Naive thymus-derived CD4-positive, alpha-beta T cell (primary cell): ENCODE results near the gene TP73. TPM values are rescaled to one million over a fixed set of nuclear protein-coding genes. Genes with fewer than 3 reads are reported as not detected.

ENCODE experiments used
- ATAC-seq: fragments of 150-1000 bp; cut with Tn5 transposase; 2 replicates; pipeline ENCODE4 v1.10.0; 2021; ENCODE audit warnings: mild to moderate bottlenecking, moderate library complexity
- CTCF ChIA-PET: fragments of 350-600 bp; sonication (Branson Sonifier 250); formaldehyde crosslinking; loops from one replicate; lab custom pipeline; 2021; ENCODE audit warnings: antibody characterized with exemption; lab: Charles Lee
- POLR2A ChIA-PET: fragments of 350-600 bp; sonication (Branson Sonifier 250); formaldehyde crosslinking; loops from one replicate; lab custom pipeline; 2021; ENCODE audit warnings: antibody characterized with exemption, inconsistent platforms; lab: Charles Lee
- DNase-seq, 9 donors: peaks; one replicate each; pipeline versions ENCODE4 v3.0.0 to v3.0.0-alpha.2; 2020 to 2022; ENCODE audit warnings: mixed read lengths in 1 of 9
- H3K27ac ChIP-seq: one replicate; pipeline ENCODE4 v1.7.0; 2013; ENCODE audit warnings: mild to moderate bottlenecking, low read depth, low read length, moderate library complexity
- H3K27me3 ChIP-seq, 2 donors: one replicate each; pipeline ENCODE4 v1.7.0; 2013; ENCODE audit warnings: low read length in 2 of 2, mild to moderate bottlenecking in 2 of 2, moderate library complexity in 2 of 2; ENCODE audit not compliant: control insufficient read depth in 2 of 2, insufficient read depth in 2 of 2
- H3K36me3 ChIP-seq, 3 experiments: 1 replicate in 2 of 3; 2 replicates in 1 of 3; pipeline ENCODE4 v1.7.0; 2013; ENCODE audit warnings: low read length in 3 of 3, mild to moderate bottlenecking in 3 of 3, moderate library complexity in 1 of 3; ENCODE audit not compliant: insufficient read depth in 3 of 3, control insufficient read depth in 2 of 3
- H3K4me1 ChIP-seq, 2 donors: one replicate each; pipeline ENCODE4 v1.7.0; 2013; ENCODE audit warnings: low read length in 2 of 2, mild to moderate bottlenecking in 2 of 2, moderate library complexity in 1 of 2; ENCODE audit not compliant: control insufficient read depth in 2 of 2, insufficient read depth in 2 of 2
- H3K4me3 ChIP-seq: 2 replicates; pipeline ENCODE4 v1.7.0; 2013; ENCODE audit warnings: mild to moderate bottlenecking, low read length
- H3K9me3 ChIP-seq, 3 experiments: 1 replicate in 2 of 3; 2 replicates in 1 of 3; pipeline ENCODE4 v1.7.0; 2013; ENCODE audit warnings: low read length in 3 of 3; ENCODE audit not compliant: control insufficient read depth in 2 of 3
- H3K27ac Mint-ChIP-seq, 9 donors: one replicate each; pipeline ENCODE4 v1.8.0; 2020 to 2022; ENCODE audit warnings: mixed read lengths in 9 of 9, mild to moderate bottlenecking in 8 of 9, moderate library complexity in 5 of 9, inconsistent platforms in 2 of 9
- H3K27me3 Mint-ChIP-seq, 5 donors: one replicate each; pipeline ENCODE4 v1.8.0; 2021 to 2022; ENCODE audit warnings: mixed read lengths in 5 of 5, mild to moderate bottlenecking in 1 of 5
- H3K36me3 Mint-ChIP-seq, 5 donors: one replicate each; pipeline ENCODE4 v1.8.0; 2020 to 2022; ENCODE audit warnings: mixed read lengths in 5 of 5, mild to moderate bottlenecking in 3 of 5, inconsistent platforms in 1 of 5
- H3K4me1 Mint-ChIP-seq, 7 donors: one replicate each; pipeline ENCODE4 v1.8.0; 2020 to 2022; ENCODE audit warnings: mixed read lengths in 7 of 7, mild to moderate bottlenecking in 3 of 7, inconsistent platforms in 1 of 7
- H3K4me3 Mint-ChIP-seq, 10 donors: one replicate each; pipeline ENCODE4 v1.8.0; 2020 to 2022; ENCODE audit warnings: mild to moderate bottlenecking in 10 of 10, mixed read lengths in 10 of 10, moderate library complexity in 6 of 10, inconsistent platforms in 2 of 10
- H3K9me3 Mint-ChIP-seq, 11 donors: one replicate each; pipeline ENCODE4 v1.8.0; 2020 to 2022; ENCODE audit warnings: mixed read lengths in 11 of 11, mild to moderate bottlenecking in 4 of 11, inconsistent platforms in 1 of 11, moderate library complexity in 1 of 11
- intact Hi-C, 2 donors: fragments of 100-400 bp; cut with micrococcal nuclease; formaldehyde crosslinking; loops; one replicate each; pipeline ENCODE4 v1.15.1; 2023
- polyA plus RNA-seq, 2 donors: library from polyadenylated mRNA; unstranded; fragments of 300-500 nt; fragmentation: Illumina TruSeq; gene quantifications; one replicate each; pipeline ENCODE4 v1.2.3, GENCODE V29; 2021
- total RNA-seq, 6 experiments: library from RNA in 5 of 6; stranded (reverse) in 5 of 6; gene quantifications; 1 replicate in 5 of 6; 2 replicates in 1 of 6; pipeline ENCODE4 v1.2.3 and lab custom pipeline; 2021 to 2026

Gene TP73
- total and polyA plus RNA-seq, 7 experiments from 2014 or later, result 0.03 to 2.4 (median 0.15) TPM; not detected in 2

GRCh38 chr1:3779912-3780416 is 127.6 kb downstream of the TP73 start:
- Histone ChIP-seq H3K36me3 (peaks cover 15 to 68% (median 17%) of the 10 kb centered on the region in 3 experiments), H3K4me3 (no peak overlapping the region), H3K27ac (no peak overlapping the region), H3K4me1 (no peaks in the 10 kb centered on the region), H3K9me3 (no peaks in the 10 kb centered on the region), H3K27me3 (no peaks in the 10 kb centered on the region)
- Mint-ChIP-seq H3K27me3 (no peaks in the 10 kb centered on the region), H3K4me3 (no peak overlapping the region), H3K9me3 (no peaks in the 10 kb centered on the region), H3K36me3 (peaks cover 7 to 43% (median 8%) of the 10 kb centered on the region in 5 donors), H3K27ac (peak overlapping the region in 1 of 9 donors; percentile 65), H3K4me1 (peaks cover 0 to 6% (median 3%) of the 10 kb centered on the region in 7 donors)
- intact Hi-C loops, result loop anchor here in 1 of 2 donors (10.0 kb wide), 1 partner anchor 155 kb away; the partner anchor contains the start of gene TPRG1L
- ATAC-seq, result no peak
- DNase-seq, result no peak
- CTCF ChIA-PET, result no interaction called here
- POLR2A ChIA-PET, result interaction anchor here (1.5 kb wide), 1 partner anchor 22 kb away, joined by 3 read pairs; no protein-coding TSS in a partner anchor

- CTCF ChIA-PET, result no interaction called here
- H3K4me1 ChIP-seq, result no peaks in the 10 kb centered on the region
- H3K9me3 ChIP-seq, result no peaks in the 10 kb centered on the region
- H3K27me3 ChIP-seq, result no peaks in the 10 kb centered on the region
- intact Hi-C loops, result no loop called here
- no peaks in the 10 kb centered on the region for H3K27me3 Mint-ChIP-seq
- POLR2A ChIA-PET, result no interaction called here
- no peak overlapping the region for H3K27ac ChIP-seq
- ATAC-seq (no peak), DNase-seq (no peak)
- H3K27ac Mint-ChIP-seq, result no peak overlapping the region
- H3K9me3 Mint-ChIP-seq, result no peaks in the 10 kb centered on the region
- H3K36me3 ChIP-seq, result peaks cover 15 to 78% (median 17%) of the 10 kb centered on the region in 3 experiments
- peaks cover 7 to 49% (median 12%) of the 10 kb centered on the region in 5 donors for H3K36me3 Mint-ChIP-seq
- H3K4me3 Mint-ChIP-seq, result no peak overlapping the region
- H3K4me1 Mint-ChIP-seq, result peaks cover 0 to 2% (median under 1%) of the 10 kb centered on the region in 7 donors
- H3K4me3 ChIP-seq, result no peak overlapping the region
Measured at GRCh38 chr1:3780901-3781300, 128.6 kb downstream of the TP73 start.

GRCh38 chr1:3783651-3784474 is 131.5 kb downstream of the TP73 start:
- ChIA-PET CTCF (no interaction called here), POLR2A (no interaction called here)
- Histone ChIP-seq H3K27ac (no peak overlapping the region), H3K4me1 (peaks cover 0 to 15% of the 10 kb centered on the region in 2 donors), H3K36me3 (peaks cover 15 to 100% (median 17%) of the 10 kb centered on the region in 3 experiments), H3K27me3 (no peaks in the 10 kb centered on the region), H3K9me3 (no peaks in the 10 kb centered on the region), H3K4me3 (no peak overlapping the region)
- peaks cover 5 to 15% (median 6%) of the 10 kb centered on the region in 7 donors for H3K4me1 Mint-ChIP-seq
- ATAC-seq (no peak), DNase-seq (no peak)
- no peaks in the 10 kb centered on the region for H3K27me3 Mint-ChIP-seq
- intact Hi-C loops, result no loop called here
- no peak overlapping the region for H3K27ac Mint-ChIP-seq
- no peaks in the 10 kb centered on the region for H3K9me3 Mint-ChIP-seq
- H3K36me3 Mint-ChIP-seq, result peaks cover 7 to 56% (median 12%) of the 10 kb centered on the region in 5 donors
- no peak overlapping the region for H3K4me3 Mint-ChIP-seq

- H3K4me1 Mint-ChIP-seq, result peaks cover 5 to 19% (median 9%) of the 10 kb centered on the region in 7 donors
- no peaks in the 10 kb centered on the region for H3K27me3 ChIP-seq
- ChIA-PET CTCF (no interaction called here), POLR2A (no interaction called here)
- no peaks in the 10 kb centered on the region for H3K9me3 Mint-ChIP-seq
- H3K4me3 ChIP-seq, result no peak overlapping the region
- peaks cover 0 to 15% of the 10 kb centered on the region in 2 donors for H3K4me1 ChIP-seq
- peaks cover 15 to 100% (median 17%) of the 10 kb centered on the region in 3 experiments for H3K36me3 ChIP-seq
- no peak overlapping the region for H3K27ac Mint-ChIP-seq
- H3K4me3 Mint-ChIP-seq, result no peak overlapping the region
- H3K27ac ChIP-seq, result no peak overlapping the region
- no peak for DNase-seq
- no peaks in the 10 kb centered on the region for H3K9me3 ChIP-seq
- no peak for ATAC-seq
- H3K27me3 Mint-ChIP-seq, result no peaks in the 10 kb centered on the region
- intact Hi-C loops, result no loop called here
- H3K36me3 Mint-ChIP-seq, result peaks cover 5 to 47% (median 6%) of the 10 kb centered on the region in 5 donors
Measured at GRCh38 chr1:3785045-3785444, 132.7 kb downstream of the TP73 start.

- no peak overlapping the region for H3K27ac Mint-ChIP-seq
- H3K4me1 Mint-ChIP-seq, result peaks cover 5 to 19% (median 9%) of the 10 kb centered on the region in 7 donors
- Histone ChIP-seq H3K27me3 (no peaks in the 10 kb centered on the region), H3K4me3 (no peak overlapping the region), H3K27ac (no peak overlapping the region), H3K9me3 (no peaks in the 10 kb centered on the region), H3K4me1 (peaks cover 0 to 15% of the 10 kb centered on the region in 2 donors), H3K36me3 (peaks cover 10 to 100% (median 13%) of the 10 kb centered on the region in 3 experiments)
- ChIA-PET POLR2A (no interaction called here), CTCF (no interaction called here)
- intact Hi-C loops, result no loop called here
- no peaks in the 10 kb centered on the region for H3K27me3 Mint-ChIP-seq
- no peaks in the 10 kb centered on the region for H3K9me3 Mint-ChIP-seq
- H3K36me3 Mint-ChIP-seq, result peaks cover 0 to 42% (median 5%) of the 10 kb centered on the region in 5 donors
- no peak overlapping the region for H3K4me3 Mint-ChIP-seq
- no peak for ATAC-seq
- no peak for DNase-seq
Measured at GRCh38 chr1:3785456-3786157, 133.3 kb downstream of the TP73 start.
